Stimulated activated CD4-positive, alpha-beta T cell treated with anti-CD3 and anti-CD28 coated beads, Interleukin-2, amount 100 ng/mL, for 48 hours (primary cell): ENCODE measurements around the gene GFRA4.
"Not testable (repeated sequence)": the region's sequence is repeated elsewhere in the genome, so short reads cannot be mapped to it uniquely, and the experiment has no call there.

Source experiments
- DNase-seq, 2 donors: peaks; one replicate each; pipeline ENCODE4 v3.0.0-alpha.2; 2020

Gene GFRA4

DNA sequence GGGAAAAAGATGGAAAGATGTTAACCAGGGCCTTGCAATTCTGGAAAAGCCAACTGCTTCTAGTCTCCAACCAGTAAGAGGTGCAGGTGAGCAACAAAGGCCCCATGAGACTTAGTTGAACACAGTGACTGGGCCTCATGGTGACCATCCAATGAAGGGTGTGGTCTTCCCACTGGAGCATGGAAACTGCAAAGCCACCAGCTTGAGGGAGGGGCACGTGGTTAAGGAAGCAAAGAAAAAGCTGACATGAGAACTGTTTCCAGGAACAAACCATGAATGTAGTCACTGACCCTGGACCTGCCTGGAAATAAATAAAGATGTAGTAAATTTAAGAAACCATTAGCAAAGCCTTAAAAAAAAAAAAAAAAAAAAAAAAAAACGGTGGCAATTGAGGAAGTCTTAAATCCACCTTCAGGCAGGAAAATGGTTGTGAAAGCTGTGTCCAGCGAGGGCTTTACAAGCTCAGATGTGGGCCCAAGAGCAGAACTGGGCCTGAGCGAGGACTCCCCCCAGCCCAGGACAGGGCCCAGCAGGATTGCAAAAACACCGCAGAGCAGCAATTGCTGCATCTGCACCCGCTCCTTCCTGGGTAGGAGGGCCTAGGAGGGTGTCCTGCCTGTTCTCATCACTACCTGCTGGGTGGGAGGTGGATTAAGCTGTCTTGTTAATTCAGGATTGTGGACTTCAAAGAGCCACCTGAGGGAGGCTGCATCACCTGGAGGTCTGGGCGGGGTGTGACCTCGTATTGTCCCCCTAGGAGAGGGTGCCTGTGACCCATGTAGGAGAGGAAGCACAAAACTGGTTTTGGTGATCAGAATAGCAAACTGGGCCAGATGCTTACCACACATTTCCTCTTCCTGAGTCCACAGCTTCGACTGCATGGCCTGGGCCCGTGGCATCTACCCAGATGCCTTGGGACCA, 10.3 kb downstream of the GFRA4 start:
- no peak for DNase-seq

DNA sequence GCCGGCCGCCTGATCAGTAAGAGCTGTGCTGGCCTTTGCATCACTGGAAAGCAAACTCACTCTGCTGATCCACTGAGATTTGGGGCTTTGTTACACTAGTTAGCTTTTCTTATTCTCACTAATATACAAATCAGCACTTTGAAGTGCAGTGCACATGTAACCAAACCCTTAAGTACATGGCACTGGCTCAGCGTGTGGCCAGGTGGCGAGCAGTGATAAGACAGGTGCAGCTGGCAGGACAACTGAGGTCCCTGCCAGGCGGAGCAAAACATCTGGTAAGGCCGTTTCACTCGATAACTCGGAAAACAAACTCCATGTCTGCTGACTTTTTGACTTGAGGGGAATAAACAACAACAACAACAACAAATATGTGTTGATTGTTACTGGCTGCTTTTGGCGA, 11.0 kb downstream of the GFRA4 start:
- DNase-seq, result no peak

DNA sequence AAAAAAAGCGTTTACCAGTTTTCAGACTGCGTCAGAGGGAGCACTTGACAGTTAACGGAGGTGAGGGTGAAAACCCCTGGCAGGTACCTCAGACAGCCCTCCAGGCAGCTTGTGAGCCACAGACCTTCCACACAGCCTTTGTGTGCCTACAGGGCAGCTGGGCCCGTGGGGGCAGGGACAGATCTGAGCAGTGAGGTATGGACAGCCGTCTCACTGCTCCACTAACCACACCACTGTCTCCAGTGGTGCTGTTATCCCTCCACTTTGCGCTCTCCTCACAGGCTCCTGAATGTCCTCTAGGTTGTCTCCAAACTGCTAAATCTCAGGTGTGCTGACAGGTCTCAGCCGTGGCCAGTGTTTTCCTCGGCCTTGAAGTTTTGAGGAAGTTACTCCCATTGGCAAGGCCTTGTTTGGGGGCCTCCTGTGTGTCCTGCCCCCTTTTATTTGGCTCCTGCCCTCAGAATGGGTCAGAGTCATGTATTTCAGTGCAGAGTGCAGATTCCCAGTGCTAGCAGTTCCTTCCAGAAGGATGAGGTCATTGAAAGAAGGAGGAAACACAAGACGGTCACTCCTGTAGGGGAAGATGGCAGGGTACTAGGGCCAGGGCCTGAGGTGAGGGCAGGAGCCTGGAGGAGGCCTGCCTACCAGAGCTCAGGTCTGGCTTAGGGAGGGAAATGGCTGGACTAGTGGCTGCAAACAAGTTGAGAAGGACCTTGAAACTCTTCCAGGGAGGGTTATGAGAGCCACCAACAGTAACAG, 11.8 kb downstream of the GFRA4 start:
- DNase-seq, result no peak

DNA sequence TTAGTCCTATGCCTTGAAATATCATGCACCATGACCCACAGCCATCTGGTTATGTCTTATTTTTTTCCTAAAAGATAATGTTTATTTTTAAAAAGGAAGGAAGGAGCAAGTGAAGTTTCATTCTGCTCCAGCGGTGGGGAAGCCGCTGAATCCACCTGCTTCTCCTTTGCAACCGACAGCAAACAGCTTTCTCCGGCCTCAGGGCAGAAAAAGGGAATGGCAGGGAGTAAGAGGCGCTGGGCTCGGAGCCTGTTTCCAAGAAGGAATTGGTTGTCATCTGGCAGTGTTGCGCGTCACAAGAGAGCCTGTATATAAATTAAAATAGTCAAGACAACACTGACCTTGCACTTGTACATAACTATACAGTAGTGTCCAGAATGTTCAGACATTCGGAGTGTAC, 14.2 kb downstream of the GFRA4 start:
- no peak for DNase-seq

DNA sequence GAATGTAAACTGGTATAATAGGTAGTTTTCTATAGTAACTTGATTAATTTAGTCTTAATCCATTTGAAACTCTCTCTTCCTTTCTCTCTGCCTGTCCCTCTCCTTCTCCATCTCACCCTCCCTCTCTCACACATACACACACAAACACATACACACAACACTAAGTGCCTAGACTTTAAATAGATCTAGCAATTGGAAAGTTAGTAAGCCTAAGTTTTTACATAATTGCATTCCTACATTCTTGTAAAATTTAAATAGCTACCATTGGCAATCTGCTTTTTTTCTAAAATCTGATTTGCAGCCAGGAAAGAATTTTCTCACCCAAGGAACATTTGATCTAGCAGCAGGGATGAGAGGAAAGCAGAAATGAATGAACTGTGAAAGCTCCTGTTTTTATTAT, 15.7 kb downstream of the GFRA4 start:
- DNase-seq, result no peak

DNA sequence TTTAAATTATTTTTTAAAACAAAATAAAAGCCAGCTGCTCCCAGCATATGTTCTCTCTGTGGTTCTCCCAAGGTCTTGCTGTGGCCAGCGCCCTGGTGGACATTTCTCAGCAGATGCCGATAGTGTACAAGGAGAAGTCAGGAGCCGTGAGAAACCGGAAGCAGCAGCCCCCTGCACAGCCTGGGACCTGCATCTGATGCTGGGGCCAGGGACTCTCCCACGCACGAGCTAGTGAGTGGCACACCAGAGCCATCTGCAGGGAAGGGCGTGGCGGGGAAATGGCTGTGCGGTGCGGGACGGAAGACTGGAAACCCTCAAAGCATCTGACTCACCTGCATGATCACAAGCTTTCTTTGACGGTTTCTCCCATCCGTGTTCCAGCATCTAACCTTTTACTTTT, 16.5 kb downstream of the GFRA4 start:
- no peak for DNase-seq

DNA sequence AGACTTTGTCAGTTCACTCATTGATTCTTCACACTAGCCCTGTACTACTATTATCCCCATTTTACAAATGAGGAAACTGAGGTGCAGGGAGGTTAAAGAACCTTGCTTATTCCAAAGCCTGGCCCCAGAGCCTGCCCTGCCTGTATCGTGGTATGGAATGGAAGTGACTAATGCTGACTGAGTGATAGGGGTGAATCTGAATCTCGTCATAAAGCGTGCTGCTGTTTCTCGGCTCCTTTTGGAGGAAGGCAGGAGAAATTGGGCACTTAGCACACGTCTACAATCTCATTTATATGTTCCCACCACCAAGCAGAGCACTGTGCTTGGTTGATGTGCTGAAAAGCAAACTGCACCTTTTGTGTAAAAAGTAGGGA, 17.1 kb downstream of the GFRA4 start:
- no peak for DNase-seq

DNA sequence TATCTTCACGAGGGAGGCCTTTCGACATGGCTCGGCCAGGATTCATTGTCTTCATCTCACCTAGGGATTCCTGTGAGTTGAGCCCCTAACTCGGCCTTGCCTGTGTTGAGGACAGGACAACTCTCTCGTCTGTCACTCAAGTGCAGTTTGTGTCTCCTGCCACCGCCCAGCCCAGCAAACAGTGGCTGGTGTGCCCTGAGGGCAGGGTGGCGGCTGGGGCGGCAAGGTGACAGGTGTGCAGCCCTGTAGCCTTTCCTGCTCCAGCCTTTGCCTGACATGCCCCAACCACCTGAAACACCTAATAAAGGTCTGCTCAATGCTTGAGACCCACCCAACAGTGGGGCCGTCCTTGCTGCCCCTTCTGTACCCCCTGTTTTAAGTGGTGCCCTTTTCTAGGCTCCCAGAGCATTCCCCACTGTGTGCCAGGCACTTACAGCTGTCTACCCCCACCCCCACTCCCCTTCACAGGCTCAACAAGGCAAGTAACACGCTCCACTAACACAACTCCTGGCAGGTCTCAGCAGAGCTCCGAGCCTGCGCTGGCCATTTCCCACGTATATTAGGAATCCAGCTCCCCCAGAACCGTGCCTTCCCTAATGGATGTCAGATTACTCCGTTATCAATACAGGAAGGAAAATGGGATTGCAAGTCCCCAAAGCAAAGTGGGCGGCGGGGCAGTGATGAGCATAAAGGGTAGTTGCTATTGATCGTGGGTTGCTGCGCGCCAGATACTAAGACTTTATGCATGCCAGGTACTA, 17.7 kb downstream of the GFRA4 start:
- no peak for DNase-seq

DNA sequence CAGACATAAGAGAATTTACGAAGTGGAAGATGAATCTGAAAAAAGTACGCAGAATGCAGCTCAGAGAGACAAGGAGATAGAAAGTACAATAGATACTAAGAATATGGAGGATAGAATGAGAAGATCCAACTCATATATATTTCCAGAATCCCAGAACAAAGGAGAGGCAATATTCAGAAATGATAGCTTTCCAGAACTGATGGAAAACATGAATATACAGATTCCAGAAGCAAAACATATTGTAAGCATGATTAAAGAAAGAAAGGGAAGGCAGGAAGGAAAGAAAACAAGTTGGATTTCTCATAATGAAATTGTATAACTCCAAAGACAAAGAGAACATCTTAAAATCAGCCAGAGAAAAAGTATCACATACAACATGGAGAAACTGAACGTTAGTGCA, 22.9 kb downstream of the GFRA4 start:
- DNase-seq, result no peak

DNA sequence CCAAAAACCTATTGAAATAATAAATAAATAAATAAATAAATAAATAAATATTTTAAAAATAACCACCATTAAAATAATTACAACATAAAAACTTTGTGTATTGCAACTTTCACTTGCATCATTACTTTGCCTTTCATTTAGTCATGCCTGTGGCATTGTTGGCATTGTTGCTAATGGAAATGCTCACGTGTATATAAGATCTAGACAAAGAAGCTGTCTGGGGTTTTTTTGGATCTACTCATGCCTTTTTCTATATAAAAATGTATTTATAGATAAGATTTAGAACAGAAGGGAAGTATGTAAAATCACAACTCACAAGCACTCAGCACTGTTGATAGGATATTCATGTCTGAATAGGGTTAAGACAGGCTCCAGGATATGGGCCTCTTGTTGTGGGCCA, 27.9 kb downstream of the GFRA4 start:
- DNase-seq, result no peak

DNA sequence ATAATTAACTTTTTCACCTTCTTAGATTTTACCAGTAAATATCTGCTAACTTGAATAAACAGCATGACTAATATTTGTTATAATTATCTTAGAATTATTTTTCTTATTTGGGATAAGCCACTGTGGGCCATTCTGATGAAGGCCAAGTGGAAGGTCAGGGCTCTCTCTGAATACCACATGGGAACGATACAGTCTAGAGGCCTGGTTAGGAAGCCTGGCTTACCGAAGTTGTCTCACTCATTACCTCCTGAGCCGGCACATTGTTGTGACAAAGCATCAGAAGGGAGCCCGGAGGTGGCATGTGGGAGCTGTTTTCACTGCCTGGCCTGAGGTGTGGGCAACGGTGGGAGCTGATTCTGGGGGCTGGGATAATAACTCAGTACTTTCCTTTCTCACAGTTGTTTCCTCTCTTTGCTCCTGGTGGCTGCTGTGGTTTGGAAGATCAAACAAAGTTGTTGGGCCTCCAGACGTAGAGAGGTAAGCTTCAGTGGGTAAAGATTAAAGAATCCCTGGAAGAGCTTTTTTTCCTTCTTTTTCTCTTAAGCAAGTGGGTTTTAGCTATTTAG, 29.2 kb downstream of the GFRA4 start:
- DNase-seq, result no peak

DNA sequence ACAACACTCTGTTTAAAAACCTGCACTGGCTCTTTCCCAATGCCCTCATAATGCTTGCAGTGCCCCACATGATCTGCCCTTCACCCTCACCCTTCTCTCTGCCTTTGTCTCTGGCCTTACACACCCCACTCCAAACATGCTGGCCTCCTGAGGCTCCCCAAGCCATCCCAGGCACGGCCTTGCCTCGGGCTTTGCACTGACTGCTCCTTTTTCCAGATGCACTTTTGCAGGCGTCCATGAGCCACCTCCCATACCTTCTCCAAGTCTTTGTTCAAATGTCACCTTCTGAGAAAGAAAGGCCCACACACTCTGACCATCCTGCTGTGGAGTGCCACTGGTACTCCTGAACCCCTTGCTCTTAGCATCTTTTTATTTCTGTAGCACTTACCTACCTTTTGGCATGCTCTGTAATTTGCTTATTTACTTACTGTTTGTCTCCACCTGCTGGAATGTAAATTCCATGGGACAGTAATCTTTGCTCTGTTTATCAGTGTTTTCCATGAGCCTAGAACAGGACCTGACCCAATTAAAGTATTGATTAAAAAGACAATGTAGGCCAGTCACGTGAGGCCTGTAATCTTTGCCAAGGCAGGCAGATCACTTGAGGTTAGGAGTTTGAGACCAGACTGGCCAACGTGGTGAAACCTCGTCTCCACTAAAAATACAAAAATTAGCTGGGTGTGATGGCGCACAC, 30.7 kb downstream of the GFRA4 start:
- no peak for DNase-seq

DNA sequence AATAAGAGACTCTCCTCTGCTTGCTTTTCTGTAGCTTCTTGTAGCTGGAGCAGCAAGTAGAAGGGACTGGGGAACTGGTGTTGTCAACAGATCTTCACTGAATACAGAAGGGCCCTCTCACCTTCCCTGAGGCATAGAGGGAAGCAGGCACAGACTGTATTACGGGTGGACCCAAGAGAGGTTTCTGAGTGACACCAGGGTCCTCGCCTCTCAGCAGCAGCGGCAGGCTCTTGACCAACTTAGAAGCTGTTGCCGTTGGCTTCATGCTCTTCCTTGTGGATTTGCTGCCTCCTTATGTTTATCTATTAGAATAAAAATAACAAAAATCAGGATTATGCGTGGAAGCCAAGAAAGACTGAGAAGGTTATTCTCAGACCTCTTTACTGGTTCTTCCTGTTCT, 31.7 kb downstream of the GFRA4 start:
- no peak for DNase-seq

DNA sequence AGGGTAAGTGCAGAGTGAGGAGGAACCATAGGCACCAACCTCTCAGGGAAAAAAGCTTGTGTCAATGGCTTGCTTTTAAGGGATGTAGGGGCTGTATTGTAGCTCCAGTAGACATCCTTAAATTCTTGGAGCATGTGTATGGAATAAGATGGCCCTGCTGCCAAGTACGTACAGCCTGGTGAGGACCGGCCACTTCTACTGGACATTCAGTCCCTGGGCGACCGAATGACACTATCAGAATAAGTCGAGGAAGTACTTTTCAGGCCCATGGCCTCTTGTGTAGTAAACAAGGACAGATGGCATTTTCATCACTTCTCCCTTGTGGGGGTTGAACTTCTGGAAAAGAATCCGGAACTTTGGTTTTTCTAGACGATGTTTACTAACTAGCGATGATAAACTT, 32.8 kb downstream of the GFRA4 start:
- no peak for DNase-seq

DNA sequence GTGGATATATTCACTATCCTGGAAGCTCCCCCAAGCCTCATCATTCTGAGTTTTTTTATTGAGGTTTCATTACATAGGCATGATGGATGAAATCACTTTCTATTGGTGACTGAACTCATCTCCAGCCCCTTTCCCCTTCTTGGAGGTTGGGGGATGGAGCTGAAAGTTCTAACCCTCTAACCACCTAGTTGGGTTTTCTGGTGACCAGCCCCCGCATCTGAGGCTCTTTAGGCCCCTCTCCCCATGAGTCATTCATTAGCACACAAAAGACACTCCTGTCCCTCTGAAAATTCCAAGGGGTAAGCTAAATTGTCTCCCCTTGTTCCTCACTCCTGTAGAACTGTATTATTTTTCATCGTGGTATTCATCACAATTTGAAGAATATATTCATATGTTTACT, 33.3 kb downstream of the GFRA4 start:
- DNase-seq, result no peak

DNA sequence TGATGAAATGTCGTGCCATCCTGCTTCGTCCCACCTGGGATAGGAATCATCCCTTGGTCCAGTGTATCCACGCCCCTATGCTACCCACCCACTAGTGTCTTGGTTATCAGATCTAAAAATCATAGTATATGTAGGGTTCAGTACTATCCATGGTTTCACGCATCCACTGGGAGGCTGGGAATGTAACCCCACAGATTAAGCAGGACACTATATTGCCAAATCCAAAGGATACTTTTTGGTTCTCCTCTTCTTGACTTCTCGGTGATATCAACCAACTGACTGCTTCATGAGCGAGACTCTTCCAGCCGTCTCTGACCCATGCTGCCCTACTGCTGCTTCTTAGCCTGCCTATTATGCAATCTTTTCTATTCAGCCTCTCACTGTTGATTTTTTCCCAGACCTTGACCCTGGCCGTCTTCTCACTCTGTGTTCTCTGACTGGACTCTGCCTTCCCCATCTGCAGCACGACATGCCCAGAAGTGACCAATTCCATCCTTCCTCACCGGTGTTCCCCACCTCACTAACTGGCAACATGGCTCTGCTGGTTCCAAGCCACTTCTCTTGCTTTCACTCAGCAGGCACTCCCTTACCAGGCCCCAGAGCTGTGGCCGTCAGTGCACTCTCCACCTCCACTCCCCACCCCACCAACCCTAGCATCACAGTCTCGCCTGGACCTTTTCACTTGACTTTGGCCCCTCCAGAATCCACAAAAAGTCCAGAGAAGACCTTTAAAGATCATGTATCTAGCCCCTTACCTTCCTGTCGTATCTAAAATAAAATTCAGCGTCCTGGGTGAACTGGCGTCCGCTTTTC, 34.5 kb downstream of the GFRA4 start:
- DNase-seq, result no peak

DNA sequence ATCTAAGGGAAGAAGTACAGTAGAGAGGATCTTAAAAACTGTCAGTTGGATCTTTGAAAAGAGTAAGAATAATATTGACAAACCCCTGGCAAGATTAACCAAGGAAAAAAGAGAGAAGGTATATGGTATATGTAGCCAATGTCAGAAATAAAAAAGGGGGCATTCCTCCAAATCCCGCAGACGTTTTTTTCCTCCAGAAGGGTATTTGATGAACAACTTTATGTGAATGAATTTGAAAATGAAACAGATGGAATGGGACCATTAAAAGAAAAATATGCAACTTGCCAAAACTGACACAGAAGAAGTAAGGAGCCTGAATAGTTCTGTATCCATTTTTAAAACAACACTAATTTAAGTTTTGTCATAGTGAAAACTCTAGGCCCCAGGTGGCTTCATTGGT, 35.7 kb downstream of the GFRA4 start:
- no peak for DNase-seq

DNA sequence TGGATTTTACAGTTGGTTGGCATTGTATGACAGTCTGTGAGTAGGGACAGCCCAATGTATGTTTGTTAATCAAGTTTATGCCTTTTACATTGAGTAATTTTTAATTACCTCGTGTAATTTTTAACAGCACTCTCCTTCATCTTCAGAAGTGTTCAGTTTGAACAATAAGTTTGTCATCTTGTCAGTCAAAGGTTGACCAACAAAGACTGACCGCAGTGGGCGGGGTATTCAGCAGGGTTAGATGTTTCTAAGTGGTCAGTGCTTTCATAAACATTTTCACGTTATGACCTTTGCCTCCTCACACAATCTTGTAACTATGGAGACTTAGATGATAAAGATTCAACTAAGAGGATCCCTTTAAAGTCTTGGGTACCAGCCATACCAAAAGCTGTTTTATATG, 40.8 kb downstream of the GFRA4 start:
- DNase-seq, result no peak

DNA sequence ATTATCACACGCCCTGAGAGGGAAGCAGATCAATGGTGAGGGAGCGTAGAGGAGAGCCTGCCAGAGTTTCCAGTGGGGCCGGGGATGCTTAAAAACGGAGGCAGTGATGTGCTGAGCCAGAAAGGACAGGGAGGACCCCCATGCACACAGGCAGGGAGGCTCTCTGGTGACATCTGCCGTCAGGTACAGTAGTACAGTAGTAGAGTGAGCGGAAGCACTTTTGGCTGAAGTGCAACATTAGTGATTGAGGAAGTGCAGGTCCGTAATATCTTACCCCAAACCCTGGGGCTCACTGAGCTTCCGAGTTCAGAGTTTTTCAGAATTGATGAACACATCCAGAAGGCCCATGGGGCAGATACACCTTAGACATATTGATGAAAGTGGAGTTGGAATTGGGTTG, 42.1 kb downstream of the GFRA4 start:
- DNase-seq, result no peak

DNA sequence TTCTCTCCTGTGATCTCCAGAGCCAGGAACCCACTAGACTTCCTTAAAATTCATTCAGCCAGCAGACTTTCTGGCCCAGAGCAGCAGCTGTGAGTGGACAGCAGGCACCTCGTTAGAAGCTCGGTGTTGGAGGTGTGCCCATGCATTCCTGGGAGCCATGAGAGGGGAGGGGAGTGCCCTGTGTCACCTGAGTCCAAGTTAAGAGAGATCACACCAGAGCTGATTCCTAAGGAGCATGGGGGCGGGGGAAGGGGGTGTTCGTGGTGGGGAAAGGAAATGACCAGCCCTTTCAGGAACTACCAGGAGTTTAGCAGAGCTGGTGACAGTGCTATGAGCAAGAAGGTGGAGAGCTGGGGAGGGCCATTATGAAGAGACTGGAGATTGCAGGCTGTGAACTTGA, 46.9 kb downstream of the GFRA4 start:
- DNase-seq, result no peak

DNA sequence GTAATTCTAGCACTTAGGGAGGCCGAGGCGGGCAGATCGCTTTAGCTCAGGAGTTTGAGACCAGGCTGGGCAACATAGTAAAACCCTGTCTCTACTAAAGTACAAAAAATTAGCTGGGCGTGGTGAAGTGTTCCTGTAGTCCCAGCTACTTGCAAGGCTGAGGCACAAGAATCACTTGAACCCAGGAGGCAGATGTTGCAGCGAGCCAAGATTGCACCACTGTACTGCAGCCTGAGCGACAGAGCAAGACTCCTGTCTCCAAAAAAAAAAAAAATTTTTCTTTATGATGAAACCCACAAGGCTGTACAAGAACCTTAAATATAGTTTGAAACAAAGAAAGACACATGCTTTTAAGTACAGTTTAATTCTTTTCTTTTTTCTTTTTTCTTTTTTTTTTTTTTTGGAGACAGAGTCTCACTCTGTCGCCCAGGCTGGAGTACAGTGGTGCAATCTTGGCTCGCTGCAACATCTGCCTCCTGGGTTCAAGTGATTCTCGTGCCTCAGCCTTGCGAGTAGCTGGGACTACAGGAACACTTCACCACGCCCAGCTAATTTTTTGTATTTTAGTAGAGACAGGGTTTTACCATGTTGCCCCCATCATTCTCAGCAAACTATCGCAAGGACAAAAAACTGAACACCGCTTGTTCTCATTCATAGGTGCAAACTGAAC, 47.9 kb downstream of the GFRA4 start:
- not testable (repeated sequence) for DNase-seq
